Stimulated activated CD4-positive, alpha-beta T cell treated with anti-CD3 and anti-CD28 coated beads, Interleukin-4, amount 100 ng/mL, for 4 hours (primary cell): ENCODE results near the gene PDP2.

Source experiments
- DNase-seq, 2 experiments: peaks; one replicate each; pipeline ENCODE4 v3.0.0-alpha.2; 2020

The PDP2 gene

DNA sequence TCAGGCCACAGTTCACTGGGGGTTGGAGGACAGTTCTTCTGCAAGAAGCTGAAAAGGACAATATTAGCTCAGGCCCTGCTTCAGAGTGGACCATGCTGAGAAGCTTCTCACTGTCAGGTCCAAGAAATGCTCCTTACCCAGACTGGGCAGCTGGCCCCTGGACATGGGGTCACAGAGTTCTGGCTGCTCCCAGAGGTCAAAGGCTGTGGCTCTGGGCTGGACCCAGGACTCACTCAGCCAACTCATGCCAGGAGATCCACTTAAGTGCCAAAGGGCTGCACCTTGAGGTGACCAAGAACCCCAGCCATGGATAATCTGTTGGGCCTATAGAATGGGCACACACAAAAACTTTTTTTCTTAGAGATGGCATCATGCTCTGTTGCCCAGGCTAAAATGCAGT lies 59.1 kb downstream of the PDP2 start:
- DNase-seq = no peak

DNA sequence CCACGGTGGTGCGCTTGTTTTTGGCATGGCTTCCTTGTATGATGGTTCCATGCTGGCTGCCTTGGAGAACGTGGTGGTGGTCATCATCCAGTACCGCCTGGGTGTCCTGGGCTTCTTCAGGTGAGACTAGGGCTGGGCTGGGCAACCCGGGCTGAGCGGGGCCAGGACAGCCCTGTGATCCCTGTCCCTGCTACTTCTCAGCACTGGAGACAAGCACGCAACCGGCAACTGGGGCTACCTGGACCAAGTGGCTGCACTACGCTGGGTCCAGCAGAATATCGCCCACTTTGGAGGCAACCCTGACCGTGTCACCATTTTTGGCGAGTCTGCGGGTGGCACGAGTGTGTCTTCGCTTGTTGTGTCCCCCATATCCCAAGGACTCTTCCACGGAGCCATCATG lies 59.9 kb downstream of the PDP2 start:
- no peak for DNase-seq
